ENCODE data around the gene DPP4. TPM values are rescaled to one million over a fixed set of nuclear protein-coding genes. Genes with fewer than 3 reads are reported as not detected.

Gene DPP4
- total and polyA plus RNA-seq, 2 of the 13 experiments (the other 11 are each of a cell fraction or from before 2014, with no cell fraction given): 39.4 to 109 TPM

- TF ChIP-seq ZBED4 (CRISPR knock-in tag; IDR thresholded peaks at IDR 0.05; ENCODE audit: borderline replicate concordance): no peak
- no peak for TF ChIP-seq TERF1 (CRISPR knock-in tag; IDR thresholded peaks at IDR 0.05)
- TF ChIP-seq ZNF513 (CRISPR knock-in tag; conservative IDR thresholded peaks at IDR 0.05): no peak
- TF ChIP-seq ZMAT3 (CRISPR knock-in tag; conservative IDR thresholded peaks at IDR 0.05): no peak
- no peak for TF ChIP-seq HINFP (CRISPR knock-in tag; IDR thresholded peaks at IDR 0.05; ENCODE audit: low read depth)
- no peak for TF ChIP-seq ZGPAT (CRISPR knock-in tag; IDR thresholded peaks at IDR 0.05)
- TF ChIP-seq FOSL1 (CRISPR knock-in tag; IDR thresholded peaks at IDR 0.05; ENCODE audit: borderline replicate concordance): no peak
- no peak for TF ChIP-seq KDM6A (CRISPR knock-in tag; IDR thresholded peaks at IDR 0.05; ENCODE audit: low read depth)
- TF ChIP-seq ZNF841 (CRISPR knock-in tag; IDR thresholded peaks at IDR 0.05; ENCODE audit: borderline replicate concordance): no peak
- no peak for TF ChIP-seq THYN1 (CRISPR knock-in tag; IDR thresholded peaks at IDR 0.05; ENCODE audit: borderline replicate concordance, low read depth)
- TF ChIP-seq EP300 (IDR thresholded peaks at IDR 0.05; ENCODE audit: low read depth in 2 of 2, low read length in 2 of 2): 0 out of 4 replicates have a peak, but pooled peaks of 1 of the 2 experiments have one; percentile 44
- no peak for TF ChIP-seq EP300 (CRISPR knock-in tag; IDR thresholded peaks at IDR 0.05; ENCODE audit: borderline replicate concordance)
- no peak for TF ChIP-seq HOXA3 (CRISPR knock-in tag; IDR thresholded peaks at IDR 0.05)
- peak; percentile 6; the same call in 1 of the 2 replicates for TF ChIP-seq SMC3 (IDR thresholded peaks at IDR 0.05; ENCODE audit: low read length)
- TF ChIP-seq CENPT (CRISPR knock-in tag; IDR thresholded peaks at IDR 0.05; ENCODE audit: low read depth): no peak
- no peak for TF ChIP-seq ZNF251 (CRISPR knock-in tag; IDR thresholded peaks at IDR 0.05)
- no peak for TF ChIP-seq TBX2 (CRISPR knock-in tag; IDR thresholded peaks at IDR 0.05; ENCODE audit: borderline replicate concordance)
- no peak for TF ChIP-seq MTF2 (CRISPR knock-in tag; IDR thresholded peaks at IDR 0.05; ENCODE audit: borderline replicate concordance)
- no peak for TF ChIP-seq FOXA3 (CRISPR knock-in tag; IDR thresholded peaks at IDR 0.05)
- TF ChIP-seq CEBPG (CRISPR knock-in tag; IDR thresholded peaks at IDR 0.05): peak; percentile 67
- no peak for TF ChIP-seq SALL2 (CRISPR knock-in tag; IDR thresholded peaks at IDR 0.05)
- no peak for TF ChIP-seq JUN (CRISPR knock-in tag; IDR thresholded peaks at IDR 0.05)
These were observed 83.3 kb downstream of the DPP4 start (continued) for GRCh38 chr2:161990741-161991140.
